HG03196 (cell line): ENCODE data around the gene RSAD2.
A peak's percentile ranks its signal among the peaks of the same experiment; 100 is the strongest.

Experiments
- ATAC-seq: cut with Tn5 transposase; IDR thresholded peaks from one replicate; pipeline ENCODE4 v1.9.1; 2021; ENCODE audit not compliant: unreplicated experiment

RSAD2 gene

GRCh38 chr2:6941299-6942046 is 63.9 kb downstream of the RSAD2 start:
- no peak for ATAC-seq

DNA sequence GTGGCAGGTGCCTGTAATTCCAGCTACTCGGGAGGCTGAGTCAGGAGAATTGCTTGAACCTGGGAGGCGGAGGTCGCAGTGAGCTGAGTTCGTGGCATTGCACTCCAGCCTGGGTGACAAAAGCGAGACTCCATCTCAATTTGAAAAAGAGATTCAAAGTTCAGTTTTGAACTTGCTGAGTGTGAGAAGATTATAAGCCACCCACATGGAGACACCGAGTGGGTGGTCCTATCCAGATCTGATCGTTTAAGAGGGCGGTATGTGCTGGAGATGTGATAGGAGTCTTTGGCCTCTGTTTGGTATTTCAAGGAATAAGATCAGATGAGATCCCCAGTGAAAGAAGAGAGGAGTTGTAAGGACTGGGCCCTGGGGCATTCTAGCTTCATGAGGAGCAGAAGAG is 65.3 kb downstream of the RSAD2 start:
- no peak for ATAC-seq

DNA sequence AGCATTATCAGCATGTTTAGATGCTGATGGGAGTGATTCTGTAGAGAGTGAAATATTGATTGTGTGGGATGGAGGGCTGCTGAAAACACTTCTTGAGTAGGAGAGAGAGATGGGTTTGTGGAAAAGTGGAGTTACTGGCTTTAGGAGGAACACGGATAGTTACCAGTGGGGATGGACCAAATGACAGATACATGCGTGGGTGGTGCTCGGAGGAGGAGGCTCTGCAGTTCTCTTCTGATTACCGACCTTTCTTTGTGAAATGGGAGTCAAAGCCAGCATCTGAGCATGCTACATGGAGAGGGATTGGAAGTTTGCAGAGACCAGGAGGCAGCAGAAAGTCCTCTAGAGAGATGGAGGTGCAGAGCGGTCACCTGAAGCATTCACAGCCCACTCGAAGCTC is 65.9 kb downstream of the RSAD2 start:
- no peak for ATAC-seq

- no peak for ATAC-seq
These were observed 66.4 kb downstream of the RSAD2 start for GRCh38 chr2:6943971-6944370.

GRCh38 chr2:6944555-6944954 is 67.0 kb downstream of the RSAD2 start:
- no peak for ATAC-seq

- ATAC-seq = peak; percentile 84
These were observed 67.7 kb downstream of the RSAD2 start for GRCh38 chr2:6945087-6945813.

GRCh38 chr2:6945821-6946220 is 68.2 kb downstream of the RSAD2 start:
- no peak for ATAC-seq

GRCh38 chr2:6946722-6947121 is 69.1 kb downstream of the RSAD2 start:
- ATAC-seq = no peak
